ENCODE results near the gene FGF3.
A peak's percentile ranks its signal among the peaks of the same experiment; 100 is the strongest.

The FGF3 gene

DNA sequence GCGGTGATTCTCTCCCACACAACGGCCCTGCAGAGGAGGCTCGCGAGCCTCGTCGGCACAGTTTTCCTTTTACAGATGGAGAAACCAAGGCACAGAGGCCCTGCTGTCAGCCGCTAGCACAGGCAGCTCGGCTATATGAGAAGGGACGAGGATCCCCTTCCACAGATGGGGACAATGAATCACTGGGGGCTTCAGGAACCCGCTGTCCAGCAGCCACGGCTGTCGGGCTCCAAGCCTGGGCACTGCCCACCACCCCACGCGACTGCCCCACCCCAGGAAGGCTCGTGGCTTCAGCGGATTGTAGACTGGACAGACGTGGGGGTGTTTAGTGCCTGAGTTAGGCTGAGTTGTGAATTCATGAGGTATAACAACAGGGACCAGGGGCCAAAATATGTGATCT lies 17.2 kb upstream of the FGF3 start:
- Histone ChIP-seq H3K9ac (no peak overlapping the region), H3K27me3 (peaks cover 38% of the 10 kb centered on the region), H3K4me3 (no peak overlapping the region), H3K4me2 (no peak overlapping the region), H3K27ac (no peak overlapping the region), H3K36me3 (no peaks in the 10 kb centered on the region), H4K20me1 (no peaks in the 10 kb centered on the region; the same call in 1 of the 2 replicates), H3K9me3 (no peaks in the 10 kb centered on the region), H3K4me1 (peaks cover 11% of the 10 kb centered on the region)
- TF ChIP-seq Cebpa-rat (IDR thresholded peaks at IDR 0.05): no peak

GRCh38 chr11:69834811-69835800 lies 15.9 kb upstream of the FGF3 start:
- Histone ChIP-seq H3K27ac (no peak overlapping the region), H4K20me1 (no peaks in the 10 kb centered on the region; the same call in 1 of the 2 replicates), H3K36me3 (no peaks in the 10 kb centered on the region), H3K4me1 (peaks cover 11% of the 10 kb centered on the region), H3K4me2 (peak overlapping the region; percentile 50), H3K9ac (peak overlapping the region; percentile 1; the same call in 1 of the 2 replicates), H3K27me3 (peaks cover 38% of the 10 kb centered on the region), H3K9me3 (no peaks in the 10 kb centered on the region), H3K4me3 (no peak overlapping the region)
- TF ChIP-seq Cebpa-rat (IDR thresholded peaks at IDR 0.05): no peak

DNA sequence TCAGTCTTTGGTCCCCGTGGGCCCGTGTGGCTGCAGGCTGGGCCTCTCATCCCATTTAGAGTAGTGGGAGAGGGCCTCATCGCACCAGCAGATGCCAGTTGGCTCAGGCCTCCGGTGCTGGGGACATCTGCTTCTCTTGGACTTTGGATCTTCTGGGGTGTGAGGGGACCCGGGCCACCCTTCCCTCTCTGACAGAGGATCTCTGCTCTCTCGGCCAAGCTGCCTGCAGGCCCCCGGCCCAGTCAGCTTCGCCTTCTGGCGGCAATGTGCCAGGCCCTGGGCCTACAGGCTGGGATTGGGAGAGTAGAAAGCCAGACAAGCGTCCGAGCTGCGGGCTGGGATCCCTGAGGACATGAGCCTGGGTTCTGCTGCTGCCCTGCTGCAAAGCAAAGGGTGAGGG lies 15.0 kb upstream of the FGF3 start:
- TF ChIP-seq Cebpa-rat (IDR thresholded peaks at IDR 0.05): no peak

GRCh38 chr11:69832561-69833413 lies 13.6 kb upstream of the FGF3 start:
- TF ChIP-seq Cebpa-rat (IDR thresholded peaks at IDR 0.05): no peak
- peaks cover 38% of the 10 kb centered on the region for H3K27me3 ChIP-seq
- H3K4me2 ChIP-seq: no peak overlapping the region
- H3K36me3 ChIP-seq: no peaks in the 10 kb centered on the region
- H4K20me1 ChIP-seq: no peaks in the 10 kb centered on the region; the same call in 1 of the 2 replicates
- H3K4me3 ChIP-seq: no peak overlapping the region
- H3K27ac ChIP-seq: no peak overlapping the region
- H3K9ac ChIP-seq: no peak overlapping the region
- peaks cover 11% of the 10 kb centered on the region for H3K4me1 ChIP-seq
- no peaks in the 10 kb centered on the region for H3K9me3 ChIP-seq

More for the DNA sequence above, 15.0 kb upstream of the FGF3 start:
- Histone ChIP-seq H3K9ac (no peak overlapping the region), H3K4me2 (no peak overlapping the region), H3K27ac (no peak overlapping the region), H3K36me3 (no peaks in the 10 kb centered on the region), H3K9me3 (no peaks in the 10 kb centered on the region), H3K4me3 (no peak overlapping the region), H4K20me1 (no peaks in the 10 kb centered on the region; the same call in 1 of the 2 replicates), H3K27me3 (peaks cover 38% of the 10 kb centered on the region), H3K4me1 (peaks cover 11% of the 10 kb centered on the region)

DNA sequence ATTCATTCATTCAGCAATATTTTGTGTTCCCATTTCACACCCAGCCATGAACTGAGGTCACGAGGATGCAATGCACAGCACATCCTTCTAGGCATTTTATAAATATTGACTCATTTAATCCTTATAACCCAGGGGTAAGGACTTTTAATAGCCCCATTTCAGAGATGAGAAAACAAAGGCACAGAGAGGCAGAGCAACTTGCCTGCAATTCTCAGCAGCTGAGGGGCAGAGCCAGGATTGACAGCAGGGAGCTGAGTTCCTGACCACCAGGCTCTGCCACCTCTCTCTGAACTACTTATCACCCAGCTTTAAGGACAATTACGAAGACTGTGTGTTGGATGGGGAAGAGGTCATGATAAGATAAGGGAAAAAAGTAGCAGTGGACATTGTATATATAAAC lies 12.8 kb upstream of the FGF3 start:
- no peak for TF ChIP-seq Cebpa-rat (IDR thresholded peaks at IDR 0.05)
- Histone ChIP-seq H4K20me1 (no peaks in the 10 kb centered on the region; the same call in 1 of the 2 replicates), H3K27ac (no peak overlapping the region), H3K4me2 (no peak overlapping the region), H3K36me3 (no peaks in the 10 kb centered on the region), H3K4me1 (peaks cover 11% of the 10 kb centered on the region), H3K4me3 (no peak overlapping the region), H3K9me3 (no peaks in the 10 kb centered on the region), H3K27me3 (peaks cover 38% of the 10 kb centered on the region), H3K9ac (no peak overlapping the region)

- Histone ChIP-seq H3K27ac (no peak overlapping the region), H3K36me3 (no peaks in the 10 kb centered on the region), H4K20me1 (no peaks in the 10 kb centered on the region; the same call in 1 of the 2 replicates), H3K27me3 (peaks cover 24% of the 10 kb centered on the region), H3K4me3 (no peak overlapping the region), H3K4me1 (peaks cover 3% of the 10 kb centered on the region), H3K9me3 (no peaks in the 10 kb centered on the region), H3K9ac (no peak overlapping the region), H3K4me2 (no peak overlapping the region)
- TF ChIP-seq Cebpa-rat (IDR thresholded peaks at IDR 0.05): no peak
Observed at GRCh38 chr11:69830086-69830485, 10.9 kb upstream of the FGF3 start.

DNA sequence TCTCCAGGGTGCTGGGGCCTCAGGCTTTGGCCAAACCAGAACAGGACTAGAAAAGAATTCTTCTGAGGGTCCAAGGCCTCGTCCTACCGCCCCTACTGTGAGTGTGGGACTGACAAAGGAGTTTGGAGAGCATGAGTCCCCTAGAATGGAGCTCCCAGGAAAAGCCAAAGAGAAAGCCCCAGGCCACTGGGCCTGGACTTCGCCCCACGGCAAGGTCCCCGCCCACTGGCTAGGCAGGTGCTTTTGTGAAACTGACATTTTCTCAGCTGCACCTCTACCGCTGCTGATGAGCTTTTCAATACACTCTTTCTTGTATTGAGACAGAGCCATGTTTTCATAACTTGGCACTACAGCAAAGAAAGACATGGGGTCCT lies 9.7 kb upstream of the FGF3 start:
- Histone ChIP-seq H3K9ac (no peak overlapping the region), H3K36me3 (no peaks in the 10 kb centered on the region), H3K4me3 (no peak overlapping the region)

DNA sequence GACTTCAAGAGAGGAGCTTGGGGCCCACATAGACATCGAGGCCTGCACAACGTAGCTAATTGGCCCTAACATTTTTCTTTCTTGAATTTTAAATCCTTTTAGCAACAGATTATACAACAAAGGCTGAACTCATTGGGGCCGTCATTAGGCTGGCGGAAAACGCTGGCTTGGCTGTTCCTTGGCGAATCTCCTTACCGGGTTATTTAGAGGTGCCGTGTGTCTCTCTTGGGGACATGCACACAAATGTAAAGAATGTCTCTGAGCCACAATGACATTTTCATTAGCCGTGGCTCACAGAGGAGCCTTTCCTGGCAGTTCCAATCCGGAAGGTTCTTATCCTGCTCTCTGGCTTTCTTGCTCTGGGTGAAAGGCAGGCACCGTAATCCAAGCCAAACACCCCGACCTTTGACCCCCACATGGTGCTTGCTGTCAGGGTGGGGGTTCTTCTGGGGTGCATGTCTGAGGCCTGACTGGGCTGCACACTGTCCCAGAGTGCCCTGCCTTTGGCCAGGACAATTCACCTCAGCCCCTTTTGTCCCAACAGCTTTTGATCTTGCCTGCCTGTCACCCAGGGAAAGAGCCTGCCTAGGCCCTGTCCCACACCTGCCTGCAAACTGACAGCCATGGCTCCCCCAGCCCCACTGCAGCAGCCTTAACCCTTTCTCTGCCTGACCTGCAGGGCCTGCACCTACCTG lies 9.2 kb upstream of the FGF3 start:
- Histone ChIP-seq H3K36me3 (no peaks in the 10 kb centered on the region), H3K4me2 (no peak overlapping the region)

More for the DNA sequence above, 9.7 kb upstream of the FGF3 start:
- Histone ChIP-seq H3K27ac (no peak overlapping the region), H3K4me1 (no peaks in the 10 kb centered on the region), H3K9me3 (no peaks in the 10 kb centered on the region), H4K20me1 (no peaks in the 10 kb centered on the region; the same call in 1 of the 2 replicates), H3K27me3 (peaks cover 22% of the 10 kb centered on the region), H3K4me2 (no peak overlapping the region)
- TF ChIP-seq Cebpa-rat (IDR thresholded peaks at IDR 0.05): no peak

GRCh38 chr11:69826773-69827172 lies 7.6 kb upstream of the FGF3 start:
- Histone ChIP-seq H3K9ac (no peak overlapping the region), H3K4me2 (no peak overlapping the region), H3K27me3 (peaks cover 32% of the 10 kb centered on the region), H3K4me1 (no peaks in the 10 kb centered on the region), H3K36me3 (no peaks in the 10 kb centered on the region), H3K27ac (no peak overlapping the region), H4K20me1 (peaks cover 20% of the 10 kb centered on the region), H3K4me3 (no peak overlapping the region), H3K9me3 (no peaks in the 10 kb centered on the region)
- no peak for TF ChIP-seq Cebpa-rat (IDR thresholded peaks at IDR 0.05)

More for the DNA sequence above, 9.2 kb upstream of the FGF3 start:
- H3K27me3 ChIP-seq: peaks cover 27% of the 10 kb centered on the region
- H3K9me3 ChIP-seq: no peaks in the 10 kb centered on the region
- no peak overlapping the region for H3K9ac ChIP-seq
- H4K20me1 ChIP-seq: peaks cover 5% of the 10 kb centered on the region; the same call in 1 of the 2 replicates
- no peak overlapping the region for H3K4me3 ChIP-seq
- H3K4me1 ChIP-seq: no peaks in the 10 kb centered on the region
- no peak for TF ChIP-seq Cebpa-rat (IDR thresholded peaks at IDR 0.05)
- no peak overlapping the region for H3K27ac ChIP-seq

All from BLaER1 (cell line).